NCI-H345 treated with DMSO at 0.1 percent for 48 hours (cell line): ENCODE data around the gene NPHP4.

ENCODE experiments used
- DNase-seq: peaks from one replicate; lab custom pipeline; 2025; ENCODE audit not compliant: unreplicated experiment; lab: John Stamatoyannopoulos, UW

NPHP4 gene

DNA sequence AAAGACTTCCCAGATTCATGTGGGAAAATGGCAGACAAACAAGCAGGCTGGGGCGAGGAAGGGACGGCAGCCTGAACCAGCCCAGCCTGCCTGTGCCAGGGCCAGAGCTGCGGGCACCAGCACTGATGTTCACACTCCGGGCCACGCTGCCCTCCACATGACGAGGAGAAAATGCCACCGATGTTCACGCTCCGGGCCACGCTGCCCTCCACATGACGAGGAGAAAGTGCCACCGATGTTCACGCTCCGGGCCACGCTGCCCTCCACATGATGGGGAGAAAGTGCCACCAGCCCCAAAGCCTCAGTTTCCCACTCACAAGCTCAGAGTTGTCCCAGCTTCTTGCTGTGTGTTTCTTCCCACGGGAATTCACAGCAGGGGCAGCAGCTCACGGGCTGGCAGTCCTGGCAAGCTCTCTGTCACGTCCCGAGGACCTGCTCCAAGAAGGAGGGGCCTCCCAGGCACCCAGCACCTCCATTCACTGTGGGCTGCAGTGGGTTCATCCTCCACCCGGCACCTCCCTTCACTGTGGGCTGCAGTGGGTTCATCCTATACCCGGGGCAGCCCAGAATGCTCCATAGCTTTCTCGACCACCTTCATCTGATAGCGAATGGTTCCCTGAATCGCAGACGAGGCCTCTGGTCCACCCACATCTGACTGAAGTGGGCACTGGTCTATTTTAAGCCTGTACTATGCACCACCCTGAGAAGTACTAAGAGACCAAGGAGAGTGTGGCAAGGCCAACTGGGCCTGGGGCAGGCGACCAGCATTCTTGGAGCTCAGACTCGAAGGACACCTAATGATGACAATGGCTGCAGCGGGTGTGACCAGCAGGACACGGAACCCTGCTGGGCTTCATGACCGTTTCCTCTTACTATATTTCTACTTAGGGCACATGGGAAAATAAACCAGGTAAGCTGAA is 108.8 kb downstream of the NPHP4 start:
- DNase-seq = no peak

- no peak for DNase-seq
These were observed 109.7 kb downstream of the NPHP4 start for GRCh38 chr1:5882367-5883128.

- no peak for DNase-seq
These were observed 110.6 kb downstream of the NPHP4 start for GRCh38 chr1:5881526-5882222.

GRCh38 chr1:5880630-5881405 is 111.4 kb downstream of the NPHP4 start:
- DNase-seq = no peak

GRCh38 chr1:5879421-5879820 is 112.8 kb downstream of the NPHP4 start:
- no peak for DNase-seq

GRCh38 chr1:5878971-5879370 is 113.3 kb downstream of the NPHP4 start:
- no peak for DNase-seq

- no peak for DNase-seq
These were observed 114.3 kb downstream of the NPHP4 start for GRCh38 chr1:5877683-5878530.

DNA sequence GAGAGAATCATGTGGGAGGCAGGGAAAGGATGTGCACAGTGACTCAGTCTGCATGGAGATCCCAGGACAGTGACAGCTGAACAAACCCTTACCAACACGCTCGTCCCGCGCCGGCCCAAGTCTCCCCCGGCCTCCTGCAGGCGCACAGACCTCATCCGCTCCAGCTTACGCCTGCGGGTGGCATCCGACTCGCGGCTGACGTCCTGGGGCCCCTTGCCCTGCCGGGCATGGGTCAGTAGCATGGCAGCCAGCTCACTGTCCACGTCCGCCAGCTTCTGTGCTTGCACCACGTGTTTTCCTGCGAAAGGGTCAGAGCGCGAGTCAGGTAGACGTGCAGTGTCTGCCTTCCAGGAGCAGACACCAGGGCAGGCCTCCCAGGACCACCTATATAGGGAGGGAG is 115.2 kb downstream of the NPHP4 start:
- no peak for DNase-seq

GRCh38 chr1:5876094-5876650 is 116.1 kb downstream of the NPHP4 start:
- DNase-seq = no peak

DNA sequence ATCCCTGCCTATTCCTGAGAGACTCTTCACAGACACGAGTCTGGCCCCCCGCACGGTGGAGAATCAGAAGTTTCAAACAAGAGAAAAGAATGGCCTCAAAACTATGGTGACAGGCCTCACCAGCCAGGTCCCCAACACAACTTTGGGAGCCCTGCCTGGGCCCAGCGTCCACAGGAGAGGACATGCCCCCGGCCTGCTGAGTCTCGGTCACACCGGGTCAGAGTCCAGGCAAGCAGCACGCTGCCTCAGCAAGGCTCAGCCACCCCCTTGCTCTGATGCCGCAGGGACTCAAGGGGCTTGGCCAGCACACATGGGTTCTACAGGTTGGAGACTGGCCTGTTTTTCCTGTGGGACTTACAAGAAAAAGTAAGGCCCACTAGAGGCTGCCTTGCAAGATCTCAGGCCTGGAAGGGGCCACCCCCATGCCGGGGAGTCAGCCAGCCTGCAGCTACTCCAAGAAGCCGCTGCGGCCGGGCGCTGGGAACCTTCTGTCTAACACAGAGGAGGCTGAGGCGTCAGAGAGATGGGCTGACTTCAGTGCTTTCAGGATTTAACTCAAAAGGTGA is 116.8 kb downstream of the NPHP4 start:
- no peak for DNase-seq

DNA sequence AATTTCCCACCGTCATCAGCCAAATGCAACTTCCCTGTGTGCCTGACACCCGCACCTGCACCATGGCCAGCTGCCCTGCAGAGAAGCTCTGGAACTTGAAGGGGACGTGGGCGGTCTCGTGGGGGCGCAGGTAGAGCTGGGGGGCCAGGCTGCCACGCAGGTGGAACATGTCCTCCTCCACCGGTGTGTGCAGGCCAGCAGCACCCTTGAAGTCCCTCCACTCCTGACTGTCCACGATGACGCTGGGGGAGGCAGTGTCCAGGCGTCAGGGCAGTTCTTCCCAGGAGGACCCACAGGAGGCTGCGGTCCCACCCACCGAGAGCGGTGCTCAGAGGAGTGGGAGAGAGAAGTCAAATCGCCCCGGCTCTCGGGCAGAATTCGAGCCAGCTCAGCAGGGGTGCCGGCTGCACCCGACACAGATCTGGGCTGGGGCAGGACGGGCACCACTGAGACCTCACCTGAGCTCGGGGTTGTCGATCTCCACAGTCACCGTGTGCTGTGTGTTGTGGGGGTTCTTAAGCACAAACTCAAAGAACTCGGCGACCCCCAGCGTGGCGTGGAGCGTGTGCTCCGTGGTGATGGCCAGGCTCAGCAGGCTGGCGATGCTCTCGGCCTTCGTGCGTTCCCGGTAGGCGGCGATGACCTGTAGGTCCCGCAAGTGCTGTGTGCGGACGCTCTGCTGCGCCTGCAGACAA is 117.7 kb downstream of the NPHP4 start:
- no peak for DNase-seq

DNA sequence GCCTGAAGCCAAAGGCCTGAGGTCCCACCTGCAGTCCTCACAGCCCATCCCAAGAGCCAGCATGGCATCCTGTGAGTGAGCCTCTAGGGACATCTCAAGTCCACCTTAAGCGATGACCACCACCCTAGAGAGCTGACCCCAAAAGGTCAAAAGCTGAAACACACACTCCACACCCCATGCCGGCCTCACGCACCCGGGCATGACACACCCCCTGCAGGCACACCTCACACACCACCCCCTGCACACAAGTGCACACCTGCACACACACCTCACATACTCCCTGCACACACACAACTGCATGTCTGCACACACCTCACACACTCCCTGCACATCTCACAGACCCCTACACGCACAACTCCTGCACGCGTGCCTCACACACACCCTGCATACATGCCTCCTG is 118.7 kb downstream of the NPHP4 start:
- no peak for DNase-seq

GRCh38 chr1:5872886-5873285 is 119.3 kb downstream of the NPHP4 start:
- no peak for DNase-seq

GRCh38 chr1:5868931-5869500 is 123.2 kb downstream of the NPHP4 start:
- no peak for DNase-seq

DNA sequence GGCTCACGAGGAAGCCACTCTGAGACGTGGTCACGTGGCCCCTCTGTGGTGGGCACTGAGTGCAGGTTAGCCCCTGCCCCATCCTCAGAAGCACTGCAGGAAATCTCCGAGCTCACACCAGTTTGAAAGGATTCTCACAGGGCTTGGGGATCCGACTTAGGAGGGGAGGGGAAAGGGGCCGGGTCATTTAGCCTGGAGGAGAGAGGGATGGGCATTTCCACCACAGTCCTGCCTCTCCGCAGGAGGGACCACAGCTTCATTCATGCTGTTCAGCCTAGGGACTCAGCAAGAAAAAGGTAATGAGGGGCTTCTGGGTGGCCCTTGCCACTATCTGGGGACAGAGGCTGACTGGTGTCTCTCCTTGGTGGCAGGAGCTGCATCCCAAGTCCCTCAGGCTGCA is 126.5 kb downstream of the NPHP4 start:
- DNase-seq = no peak

- no peak for DNase-seq
These were observed 127.2 kb downstream of the NPHP4 start for GRCh38 chr1:5865056-5865455.

DNA sequence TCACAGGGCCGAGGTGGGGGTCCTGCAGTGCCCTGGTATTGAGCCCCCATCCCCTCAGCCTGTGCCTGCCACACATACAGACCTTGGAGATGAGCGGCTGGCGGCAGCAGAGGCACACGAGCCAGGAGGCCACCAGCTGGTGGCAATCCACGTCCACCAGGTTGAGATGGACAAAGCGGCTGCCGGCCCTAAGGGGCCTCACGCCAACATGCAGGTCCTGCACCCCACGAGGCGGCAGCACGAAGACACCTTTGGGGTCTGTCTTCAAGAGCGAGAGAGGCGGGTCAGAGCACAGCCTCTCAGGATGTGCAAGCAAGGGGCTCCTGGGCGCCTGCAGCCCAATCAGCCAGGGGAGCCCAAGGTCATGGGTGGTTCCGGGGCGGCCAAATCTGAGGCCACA is 128.0 kb downstream of the NPHP4 start:
- no peak for DNase-seq

DNA sequence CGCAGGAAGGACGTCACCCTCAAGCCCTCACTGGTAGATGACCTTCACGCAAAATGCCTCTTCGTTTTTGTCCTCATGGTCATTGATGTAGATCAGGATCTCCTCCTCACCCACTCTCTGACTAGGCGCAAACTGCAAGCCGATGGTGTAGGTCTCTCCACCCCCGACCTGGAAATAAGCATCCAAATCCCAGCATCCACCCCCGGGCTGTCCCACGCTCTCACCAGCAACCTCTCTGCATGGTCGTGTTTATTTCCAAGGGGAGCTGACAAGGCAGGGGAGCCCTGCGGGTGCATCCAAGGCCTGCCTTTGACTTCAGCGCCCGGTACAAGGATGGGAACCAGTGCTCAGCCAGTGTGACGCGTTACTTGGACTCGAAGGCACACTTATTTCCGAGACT is 129.0 kb downstream of the NPHP4 start:
- DNase-seq = no peak
